Hindlimb muscle (tissue), 1 donor: ENCODE results near the gene TRAT1. TPM values are rescaled to one million over a fixed set of nuclear protein-coding genes. Genes with fewer than 3 reads are reported as not detected.
"Not testable (repeated sequence)": the region's sequence is repeated elsewhere in the genome, so short reads cannot be mapped to it uniquely, and the experiment has no call there.

ENCODE experiments used
- DNase-seq: peaks from one replicate; pipeline ENCODE4 v3.0.0-alpha.2; 2013
- polyA plus RNA-seq: library from polyadenylated mRNA; unstranded; fragments of 120-200 nt; gene quantifications from one replicate; pipeline ENCODE4 v1.2.1, GENCODE V29; 2013; ENCODE audit not compliant: insufficient read length

The TRAT1 gene
- polyA plus RNA-seq = not detected

- no peak for DNase-seq
Observed at GRCh38 chr3:108822123-108822897, at the start of gene TRAT1. Gene TRAT1 (plus strand): TSS chr3:108822786. CDS start chr3:108822928, 142 bp downstream.

GRCh38 chr3:108775649-108776048, 46.9 kb upstream of the TRAT1 start:
- no peak for DNase-seq

GRCh38 chr3:108779496-108779895, 43.1 kb upstream of the TRAT1 start:
- no peak for DNase-seq

- no peak for DNase-seq
Observed at GRCh38 chr3:108780235-108780634, 42.4 kb upstream of the TRAT1 start.

- no peak for DNase-seq
Observed at GRCh38 chr3:108791473-108791872, 31.1 kb upstream of the TRAT1 start.

- DNase-seq = no peak
Observed at GRCh38 chr3:108804437-108804836, 18.1 kb upstream of the TRAT1 start.

GRCh38 chr3:108804966-108805365, 17.6 kb upstream of the TRAT1 start:
- no peak for DNase-seq

GRCh38 chr3:108806316-108806715, 16.3 kb upstream of the TRAT1 start:
- DNase-seq = no peak

- DNase-seq = no peak
Observed at GRCh38 chr3:108818404-108818803, 4.2 kb upstream of the TRAT1 start.

- no peak for DNase-seq
Observed at GRCh38 chr3:108820586-108820985, 2.0 kb upstream of the TRAT1 start.

- no peak for DNase-seq
Observed at GRCh38 chr3:108823227-108823626, 641 bp downstream of the TRAT1 start.

GRCh38 chr3:108823803-108824202, 1.2 kb downstream of the TRAT1 start:
- not testable (repeated sequence) for DNase-seq

- DNase-seq = no peak
Observed at GRCh38 chr3:108826309-108827187, 4.0 kb downstream of the TRAT1 start.

- DNase-seq = no peak
Observed at GRCh38 chr3:108830381-108830780, 7.8 kb downstream of the TRAT1 start.

GRCh38 chr3:108830991-108831614, 8.5 kb downstream of the TRAT1 start:
- no peak for DNase-seq

- DNase-seq = no peak
Observed at GRCh38 chr3:108833611-108834010, 11.0 kb downstream of the TRAT1 start.

GRCh38 chr3:108834551-108834950, 12.0 kb downstream of the TRAT1 start:
- no peak for DNase-seq

- no peak for DNase-seq
Observed at GRCh38 chr3:108835101-108835500, 12.5 kb downstream of the TRAT1 start.

GRCh38 chr3:108838436-108838835, 15.8 kb downstream of the TRAT1 start:
- DNase-seq = no peak

GRCh38 chr3:108845709-108846293, 23.2 kb downstream of the TRAT1 start:
- no peak for DNase-seq

- no peak for DNase-seq
Observed at GRCh38 chr3:108847187-108847586, 24.6 kb downstream of the TRAT1 start.

- DNase-seq = no peak
Observed at GRCh38 chr3:108849075-108849474, 26.5 kb downstream of the TRAT1 start.

- DNase-seq = no peak
Observed at GRCh38 chr3:108861401-108861800, 38.8 kb downstream of the TRAT1 start.
